Psoas muscle (tissue), 8 donors: Measurements from ENCODE around the gene MAPKAP1. TPM values are rescaled to one million over a fixed set of nuclear protein-coding genes. Genes with fewer than 3 reads are reported as not detected.

ENCODE experiments used
- ATAC-seq, 4 donors: fragments of 200-7000 bp; cut with Tn5 transposase; one replicate each; pipeline ENCODE4 v1.9.1; 2020; ENCODE audit warnings: moderate library complexity in 3 of 4, mild to moderate bottlenecking in 2 of 4
- DNase-seq, 2 donors: peaks; one replicate each; pipeline ENCODE4 v3.0.0-alpha.2; 2020
- H3K27ac ChIP-seq: fragments of 200-600 bp; one replicate; pipeline ENCODE4 v1.8.0; 2022
- H3K27me3 ChIP-seq, 3 donors: fragments of 200-600 bp in 1 of 3; one replicate each; pipeline versions ENCODE4 v1.6.1 to v1.8.0; 2013 to 2022; ENCODE audit warnings: low read length in 2 of 3, mild to moderate bottlenecking in 2 of 3, moderate library complexity in 1 of 3; ENCODE audit not compliant: insufficient read depth in 3 of 3
- H3K36me3 ChIP-seq, 2 donors: fragments of 200-600 bp in 1 of 2; one replicate each; pipeline versions ENCODE4 v1.6.1 to v1.8.0; 2013 to 2022; ENCODE audit warnings: low read depth in 1 of 2, mild to moderate bottlenecking in 1 of 2, moderate library complexity in 1 of 2; ENCODE audit not compliant: insufficient read depth in 1 of 2
- H3K4me1 ChIP-seq: fragments of 200-600 bp; one replicate; pipeline ENCODE4 v1.8.0; 2022
- H3K4me3 ChIP-seq: fragments of 200-600 bp; one replicate; pipeline ENCODE4 v1.8.0; 2022; ENCODE audit warnings: mild to moderate bottlenecking
- H3K9me3 ChIP-seq: fragments of 200-600 bp; one replicate; pipeline ENCODE4 v1.8.0; 2022
- WGBS, 3 donors: extraction: QIAGEN DNeasy Blood & Tissue Kit; methylation state at CpG; one replicate each; pipeline versions ENCODE4 v1.1.6 to v1.1.7; 2013; 5-methylcytosine and 5-hydroxymethylcytosine counted together
- intact Hi-C, 2 donors: fragments of 100-400 bp; cut with DNase I; formaldehyde crosslinking; loops; one replicate each; pipeline versions ENCODE4 v1.11.0 to v1.14.2; 2022
- polyA plus RNA-seq, 3 donors: library from polyadenylated mRNA; stranded (reverse); fragments of 200-250 nt; gene quantifications; one replicate each; pipeline ENCODE4 v1.2.3, GENCODE V29; 2013
- total RNA-seq, 4 donors: library from RNA; stranded (reverse); fragmentation: NEBNext Ultra II Directional in 2 of 4; extraction: Animal tissue kit (Norgen Biotek cat#: 25700) in 2 of 4; gene quantifications; one replicate each; pipeline versions ENCODE4 v1.2.1 to v1.2.4, GENCODE V29; 2021 to 2023
- TF ChIP-seq, protein P1 (sequence below): fragments of 200-600 bp; IDR thresholded peaks from one replicate; pipeline ENCODE4 v1.8.0; 2022; ENCODE audit warnings: antibody characterized with exemption
- donor health status: healthy with polysubstance abuse.
- donor health status: DM: no; HTN: no; CAD: no; lungs with moderate emphysema.
- donor health status: Bipolar disorder and iron deficiency.
- donor health status: healthy.
- donor health status: DM: yes; HTN: yes; CAD: no.
- donor health status: DM: no; HTN: no; CAD: no.
- donor health status: DM: no; HTN: no; CAD: no.
- donor health status: DM: yes; HTN: yes; CAD: no.

MAPKAP1 gene
- total and polyA plus RNA-seq, 7 donors, result 64.2 to 124 (median 90.4) TPM

DNA sequence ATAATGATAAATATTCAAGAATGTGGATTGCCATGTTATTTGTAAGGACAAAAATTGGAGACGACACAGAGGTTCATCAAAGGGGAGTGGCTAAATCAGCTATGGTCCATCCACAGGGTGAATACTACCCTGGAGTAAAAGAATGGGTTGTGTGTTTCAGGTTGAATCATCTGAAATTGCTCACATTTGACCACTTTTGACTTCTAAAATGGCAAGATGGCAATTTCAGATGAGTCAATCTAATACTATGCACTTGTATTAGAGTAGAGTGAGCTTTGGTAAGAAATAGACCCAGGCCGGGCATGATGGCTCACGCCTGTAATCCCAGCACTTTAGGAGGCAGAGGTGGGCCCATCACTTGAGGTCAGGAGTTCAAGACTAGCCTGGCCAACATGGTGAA is 313.6 kb downstream of the MAPKAP1 start:
- 80 to 88% (median 88%) methylated on average over 3 of the region's 3 CpGs for WGBS, 3 donors
- Histone ChIP-seq H3K9me3 (no peaks in the 10 kb centered on the region), H3K27me3 (no peaks in the 10 kb centered on the region), H3K4me3 (no peak overlapping the region), H3K4me1 (no peaks in the 10 kb centered on the region), H3K36me3 (no peaks in the 10 kb centered on the region), H3K27ac (no peak overlapping the region)
- TF ChIP-seq, protein P1, sequence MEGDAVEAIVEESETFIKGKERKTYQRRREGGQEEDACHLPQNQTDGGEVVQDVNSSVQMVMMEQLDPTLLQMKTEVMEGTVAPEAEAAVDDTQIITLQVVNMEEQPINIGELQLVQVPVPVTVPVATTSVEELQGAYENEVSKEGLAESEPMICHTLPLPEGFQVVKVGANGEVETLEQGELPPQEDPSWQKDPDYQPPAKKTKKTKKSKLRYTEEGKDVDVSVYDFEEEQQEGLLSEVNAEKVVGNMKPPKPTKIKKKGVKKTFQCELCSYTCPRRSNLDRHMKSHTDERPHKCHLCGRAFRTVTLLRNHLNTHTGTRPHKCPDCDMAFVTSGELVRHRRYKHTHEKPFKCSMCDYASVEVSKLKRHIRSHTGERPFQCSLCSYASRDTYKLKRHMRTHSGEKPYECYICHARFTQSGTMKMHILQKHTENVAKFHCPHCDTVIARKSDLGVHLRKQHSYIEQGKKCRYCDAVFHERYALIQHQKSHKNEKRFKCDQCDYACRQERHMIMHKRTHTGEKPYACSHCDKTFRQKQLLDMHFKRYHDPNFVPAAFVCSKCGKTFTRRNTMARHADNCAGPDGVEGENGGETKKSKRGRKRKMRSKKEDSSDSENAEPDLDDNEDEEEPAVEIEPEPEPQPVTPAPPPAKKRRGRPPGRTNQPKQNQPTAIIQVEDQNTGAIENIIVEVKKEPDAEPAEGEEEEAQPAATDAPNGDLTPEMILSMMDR, result no peak
- DNase-seq (no peak), ATAC-seq (no peak)
- intact Hi-C loops, result no loop called here

DNA sequence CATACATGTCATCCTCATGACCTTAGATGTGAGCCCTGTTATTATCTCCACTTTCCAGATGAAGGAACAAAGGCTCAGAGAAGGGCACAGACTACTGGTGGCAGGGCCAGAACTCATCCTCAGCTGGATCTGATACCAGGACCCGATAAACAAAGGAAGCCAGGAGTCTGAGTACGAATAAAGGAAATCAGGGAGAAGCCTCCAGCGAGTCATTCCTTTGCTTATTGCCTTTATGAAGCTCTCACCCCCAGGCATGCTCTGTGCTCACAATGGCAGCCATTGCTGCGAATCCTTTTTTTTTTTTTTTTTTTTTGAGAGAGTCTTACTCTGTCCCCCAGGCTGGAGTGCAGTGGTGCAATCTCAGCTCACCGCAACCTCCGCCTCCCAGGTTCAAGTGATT is 315.3 kb downstream of the MAPKAP1 start:
- TF ChIP-seq, protein P1, result no peak
- no peaks in the 10 kb centered on the region for H3K4me1 ChIP-seq
- intact Hi-C loops, result no loop called here

DNA sequence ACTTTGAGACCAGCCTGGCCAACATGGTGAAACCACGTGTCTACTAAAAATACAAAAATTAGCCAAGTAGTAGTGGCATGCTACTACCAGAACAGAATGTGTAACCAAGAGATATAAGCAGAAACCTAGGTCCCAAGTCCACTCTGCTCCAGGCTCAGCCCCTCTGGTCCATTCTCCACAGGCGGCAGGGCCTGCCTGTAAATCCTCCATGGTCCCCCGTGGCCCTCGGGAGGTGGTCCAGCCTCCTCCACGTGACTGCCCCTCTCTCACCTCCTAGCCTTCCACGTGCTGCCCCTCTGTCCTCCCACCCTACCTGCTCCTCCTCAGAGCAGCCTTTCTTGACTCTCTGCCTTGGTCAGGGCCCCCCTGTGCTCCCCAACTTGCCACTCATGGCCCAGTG is 318.0 kb downstream of the MAPKAP1 start:
- 45 to 59% (median 49%) methylated on average over 6 of the region's 6 CpGs for WGBS, 3 donors
- ATAC-seq, result no peak
- H3K9me3 ChIP-seq, result no peaks in the 10 kb centered on the region
- intact Hi-C loops, result no loop called here
- TF ChIP-seq, protein P1, result no peak
- H3K27me3 ChIP-seq, result peaks cover 0 to 3% (median 0%) of the 10 kb centered on the region in 3 donors
- H3K27ac ChIP-seq, result no peak overlapping the region
- H3K4me1 ChIP-seq, result no peaks in the 10 kb centered on the region
- peak in 1 of 2 donors; percentile 35 for DNase-seq
- no peak overlapping the region for H3K4me3 ChIP-seq
- no peaks in the 10 kb centered on the region for H3K36me3 ChIP-seq

More for the DNA sequence above, 315.3 kb downstream of the MAPKAP1 start:
- H3K4me3 ChIP-seq, result no peak overlapping the region
- no peak for ATAC-seq
- H3K36me3 ChIP-seq, result no peaks in the 10 kb centered on the region
- H3K9me3 ChIP-seq, result no peaks in the 10 kb centered on the region
- 91 to 98% (median 96%) methylated on average over 6 of the region's 6 CpGs for WGBS, 3 donors
- H3K27me3 ChIP-seq, result peaks cover 0 to 3% (median 0%) of the 10 kb centered on the region in 3 donors
- DNase-seq, result no peak
- no peak overlapping the region for H3K27ac ChIP-seq

DNA sequence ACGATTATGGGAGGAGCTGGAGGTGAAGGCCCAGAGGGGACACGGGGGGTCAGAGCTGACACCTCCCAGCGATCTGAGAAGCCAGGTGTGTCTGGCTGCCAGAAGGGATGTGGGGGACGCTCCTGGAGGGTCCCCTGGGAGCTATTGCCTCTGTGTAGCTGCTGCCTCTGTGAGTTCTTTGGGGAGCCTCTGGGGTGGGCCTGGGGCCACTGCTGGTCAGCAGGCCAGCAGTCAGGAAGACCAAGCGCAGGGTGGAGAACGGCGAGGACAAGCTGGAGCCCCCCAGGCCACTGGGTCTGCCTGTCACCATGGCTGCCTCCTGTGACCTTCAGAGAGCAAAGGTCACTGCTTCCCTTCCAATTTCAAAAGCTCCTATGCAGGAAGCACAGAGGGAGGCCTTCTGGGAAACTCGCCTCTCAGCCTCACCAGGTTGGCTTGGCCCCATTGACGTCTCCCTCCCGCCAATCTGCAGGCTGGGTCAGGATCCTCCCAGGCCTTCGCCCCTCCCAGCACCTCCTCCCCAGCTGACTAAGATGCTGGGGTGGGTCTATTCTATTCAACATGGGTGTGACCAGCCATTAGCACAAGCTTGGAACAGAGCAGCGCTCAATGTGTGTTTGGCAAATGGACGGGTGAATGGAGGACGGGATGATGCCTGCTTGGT is 319.0 kb downstream of the MAPKAP1 start:
- H3K36me3 ChIP-seq, result no peaks in the 10 kb centered on the region
- no peaks in the 10 kb centered on the region for H3K9me3 ChIP-seq
- H3K4me1 ChIP-seq, result no peaks in the 10 kb centered on the region
- H3K27ac ChIP-seq, result no peak overlapping the region
- ATAC-seq, result no peak
- intact Hi-C loops, result no loop called here
- TF ChIP-seq, protein P1, result no peak
- H3K27me3 ChIP-seq, result peaks cover 0 to 3% (median 0%) of the 10 kb centered on the region in 3 donors
- DNase-seq, result no peak
- H3K4me3 ChIP-seq, result no peak overlapping the region
- WGBS, 3 donors, result 80 to 82% (median 80%) methylated on average over 12 to 14 of the region's 14 CpGs

Other genes starting within 250 kb of the MAPKAP1 start
- 10 to 100 TPM in 1 of 4 donors, 1 to 10 TPM in 3; 4.6 to 12.4 (median 6.9) TPM for gene PBX3, start 40.2 kb upstream of the MAPKAP1 start, total RNA-seq
- gene PBX3, start 40.2 kb upstream of the MAPKAP1 start, polyA plus RNA-seq, result 10 to 100 TPM in 1 of 3 donors, 1 to 10 TPM in 2; 4.2 to 12.7 (median 4.3) TPM